Activated T-helper 1 cell treated with anti-CD3 and anti-CD28 coated beads, Interleukin-2, amount 50 U/mL, for 16 hours (primary cell): ENCODE results near the gene SYNDIG1.

Experiments
- DNase-seq, 2 donors: peaks; one replicate each; pipeline ENCODE4 v3.0.0-alpha.2; 2020; ENCODE audit warnings: low read depth in 1 of 2, low spot score in 1 of 2

Gene SYNDIG1

GRCh38 chr20:24686156-24686555, 216.7 kb downstream of the SYNDIG1 start:
- DNase-seq: no peak

- no peak for DNase-seq
Measured at GRCh38 chr20:24690408-24690807, 221.0 kb downstream of the SYNDIG1 start.

GRCh38 chr20:24691901-24692351, 222.5 kb downstream of the SYNDIG1 start:
- no peak for DNase-seq

GRCh38 chr20:24692446-24693200, 223.2 kb downstream of the SYNDIG1 start:
- DNase-seq: no peak

- DNase-seq: no peak
Measured at GRCh38 chr20:24693466-24694156, 224.2 kb downstream of the SYNDIG1 start.

GRCh38 chr20:24694157-24694726, 224.8 kb downstream of the SYNDIG1 start:
- no peak for DNase-seq

GRCh38 chr20:24694727-24695528, 225.5 kb downstream of the SYNDIG1 start:
- no peak for DNase-seq

GRCh38 chr20:24695529-24696225, 226.2 kb downstream of the SYNDIG1 start:
- no peak for DNase-seq

- DNase-seq: no peak
Measured at GRCh38 chr20:24696396-24696795, 227.0 kb downstream of the SYNDIG1 start.

- no peak for DNase-seq
Measured at GRCh38 chr20:24697411-24697810, 228.0 kb downstream of the SYNDIG1 start.

- no peak for DNase-seq
Measured at GRCh38 chr20:24698189-24698588, 228.8 kb downstream of the SYNDIG1 start.

GRCh38 chr20:24698706-24699206, 229.3 kb downstream of the SYNDIG1 start:
- no peak for DNase-seq

GRCh38 chr20:24699321-24700165, 230.1 kb downstream of the SYNDIG1 start:
- no peak for DNase-seq

GRCh38 chr20:24700166-24700860, 230.9 kb downstream of the SYNDIG1 start:
- DNase-seq: no peak

- no peak for DNase-seq
Measured at GRCh38 chr20:24701027-24701426, 231.6 kb downstream of the SYNDIG1 start.

- DNase-seq: no peak
Measured at GRCh38 chr20:24701668-24702067, 232.2 kb downstream of the SYNDIG1 start.

- no peak for DNase-seq
Measured at GRCh38 chr20:24702501-24703283, 233.3 kb downstream of the SYNDIG1 start.

GRCh38 chr20:24703284-24703610, 233.8 kb downstream of the SYNDIG1 start:
- no peak for DNase-seq
